HepG2 (cell line): ENCODE data around the gene ZNF684. TPM values are rescaled to one million over a fixed set of nuclear protein-coding genes. Genes with fewer than 3 reads are reported as not detected.

Experiments used
- CEBPG ChIP-seq: IDR thresholded peaks from 2 replicates; pipeline ENCODE4 v1.6.1; 2016
- CENPT ChIP-seq: sonication (generic); formaldehyde crosslinking; IDR thresholded peaks from 2 replicates; pipeline ENCODE4 v1.8.0; 2022; ENCODE audit warnings: low read depth, mild to moderate bottlenecking, moderate library complexity, missing genetic modification reagents
- ELF4 ChIP-seq: sonication (generic); formaldehyde crosslinking; IDR thresholded peaks from 2 replicates; pipeline ENCODE4 v1.5.0; 2020; ENCODE audit warnings: missing genetic modification reagents, mild to moderate bottlenecking, moderate library complexity, borderline replicate concordance
- EP300 ChIP-seq, 3 experiments: sonication (generic) in 1 of 3; formaldehyde crosslinking in 1 of 3; IDR thresholded peaks; 2 replicates each; pipeline versions ENCODE4 v1.5.1 to v1.6.1; 2011 to 2020; ENCODE audit warnings: low read depth in 2 of 3, low read length in 2 of 3, borderline replicate concordance in 1 of 3, improper control_type of control experiment in 1 of 3, mild to moderate bottlenecking in 1 of 3, missing genetic modification reagents in 1 of 3, moderate library complexity in 1 of 3
- HNRNPK ChIP-seq: fragments of 200-400 bp; formaldehyde crosslinking; IDR thresholded peaks from 2 replicates; pipeline ENCODE4 v1.6.1; 2018; ENCODE audit warnings: low read length, low read depth, moderate library complexity, mild to moderate bottlenecking; ENCODE audit not compliant: poor library complexity, severe bottlenecking
- HOMEZ ChIP-seq: IDR thresholded peaks from 2 replicates; pipeline ENCODE4 v1.6.1; 2016; ENCODE audit warnings: low read depth
- KDM5B ChIP-seq: sonication (generic); formaldehyde crosslinking; IDR thresholded peaks from 2 replicates; pipeline ENCODE4 v1.4.0; 2020; ENCODE audit warnings: missing genetic modification reagents, mild to moderate bottlenecking, borderline replicate concordance
- POLR2G ChIP-seq: fragments of 200-400 bp; formaldehyde crosslinking; IDR thresholded peaks from 2 replicates; pipeline ENCODE4 v1.6.1; 2018; ENCODE audit warnings: mild to moderate bottlenecking, low read depth, low read length, moderate library complexity
- RBFOX2 ChIP-seq: fragments of 200-400 bp; formaldehyde crosslinking; IDR thresholded peaks from 2 replicates; pipeline ENCODE4 v1.6.1; 2017; ENCODE audit warnings: low read depth, mild to moderate bottlenecking, low read length
- RCOR2 ChIP-seq: IDR thresholded peaks from 2 replicates; pipeline ENCODE4 v1.6.1; 2016; ENCODE audit warnings: missing biosample characterization, missing genetic modification reagents
- SMARCE1 ChIP-seq: fragments of 450-650 bp; IDR thresholded peaks from 2 replicates; pipeline ENCODE4 v1.6.1; 2017; ENCODE audit warnings: borderline replicate concordance
- SNRNP70 ChIP-seq: fragments of 200-400 bp; formaldehyde crosslinking; IDR thresholded peaks from 2 replicates; pipeline ENCODE4 v1.6.1; 2017; ENCODE audit warnings: mild to moderate bottlenecking, low read depth, low read length, moderate library complexity
- TOPORS ChIP-seq: sonication (generic); formaldehyde crosslinking; IDR thresholded peaks from 2 replicates; pipeline ENCODE4 v1.8.0; 2023; ENCODE audit warnings: mild to moderate bottlenecking, missing genetic modification reagents
- WIZ ChIP-seq: sonication (generic); formaldehyde crosslinking; IDR thresholded peaks from 2 replicates; pipeline ENCODE4 v1.5.1; 2020; ENCODE audit warnings: mild to moderate bottlenecking, missing genetic modification reagents
- YY1 ChIP-seq: IDR thresholded peaks from 2 replicates; pipeline ENCODE4 v1.6.1; 2011; ENCODE audit warnings: low read length, low read depth, moderate library complexity, mild to moderate bottlenecking; ENCODE audit not compliant: insufficient read depth, insufficient replicate concordance
- ZBTB7A ChIP-seq: sonication (generic); formaldehyde crosslinking; IDR thresholded peaks from 2 replicates; pipeline ENCODE4 v1.8.0; 2022; ENCODE audit warnings: mild to moderate bottlenecking, missing genetic modification reagents
- ZEB1 ChIP-seq: IDR thresholded peaks from 2 replicates; pipeline ENCODE4 v1.6.1; 2012; ENCODE audit warnings: mild to moderate bottlenecking, low read depth, inconsistent platforms; ENCODE audit not compliant: insufficient replicate concordance
- ZNF263 ChIP-seq: sonication (generic); formaldehyde crosslinking; IDR thresholded peaks from 2 replicates; pipeline ENCODE4 v1.4.0; 2020; ENCODE audit warnings: missing genetic modification reagents
- ZNF510 ChIP-seq: sonication (generic); formaldehyde crosslinking; IDR thresholded peaks from 2 replicates; pipeline ENCODE4 v1.4.0; 2020; ENCODE audit warnings: low read depth, mild to moderate bottlenecking, missing genetic modification reagents
- ZNF512B ChIP-seq: sonication (generic); formaldehyde crosslinking; IDR thresholded peaks from 2 replicates; pipeline ENCODE4 v1.5.1; 2020; ENCODE audit warnings: missing genetic modification reagents, mild to moderate bottlenecking, borderline replicate concordance
- ZNF543 ChIP-seq: sonication (generic); formaldehyde crosslinking; IDR thresholded peaks from 2 replicates; pipeline ENCODE4 v1.4.0; 2020; ENCODE audit warnings: mild to moderate bottlenecking, missing genetic modification reagents
- ZNF644 ChIP-seq: IDR thresholded peaks from 2 replicates; pipeline ENCODE4 v1.6.1; 2016; ENCODE audit warnings: low read depth
- ZNF670 ChIP-seq: sonication (generic); formaldehyde crosslinking; IDR thresholded peaks from 2 replicates; pipeline ENCODE4 v1.8.0; 2022; ENCODE audit warnings: mild to moderate bottlenecking, missing genetic modification reagents, borderline replicate concordance
- ZNF678 ChIP-seq: sonication (generic); formaldehyde crosslinking; IDR thresholded peaks from 2 replicates; pipeline ENCODE4 v1.4.0; 2020; ENCODE audit warnings: mild to moderate bottlenecking, missing genetic modification reagents
- ZNF740 ChIP-seq: sonication (generic); formaldehyde crosslinking; IDR thresholded peaks from 2 replicates; pipeline ENCODE4 v1.4.0; 2020; ENCODE audit warnings: missing genetic modification reagents
- ZNF775 ChIP-seq: sonication (generic); formaldehyde crosslinking; IDR thresholded peaks from 2 replicates; pipeline ENCODE4 v1.4.0; 2020; ENCODE audit warnings: missing genetic modification reagents, mild to moderate bottlenecking, moderate library complexity, borderline replicate concordance
- ZNF879 ChIP-seq: sonication (generic); formaldehyde crosslinking; IDR thresholded peaks from 2 replicates; pipeline ENCODE4 v1.8.1; 2023; ENCODE audit warnings: missing genetic modification reagents
- polyA plus RNA-seq, 8 experiments: library from polyadenylated mRNA; depleted of rRNA in 3 of 8; stranded (reverse) in 7 of 8; unstranded in 1 of 8; fragments of >200 nt; fragmentation: Illumina TruSeq in 4 of 8; extraction: Trizol in 4 of 8; gene quantifications; 2 replicates each; pipeline versions ENCODE4 v1.2.1 to v1.2.3, GENCODE V29; 2011 to 2016; ENCODE audit warnings: low read depth in 4 of 8, missing spikeins in 1 of 8, mixed read lengths in 1 of 8; ENCODE audit not compliant: insufficient read depth in 1 of 8
- total RNA-seq, 5 experiments: library from RNA; depleted of rRNA; stranded (reverse); fragments of >200 nt; fragmentation: Illumina TruSeq; extraction: Trizol; gene quantifications; 2 replicates each; pipeline ENCODE4 v1.2.3, GENCODE V29; 2016; ENCODE audit warnings: low read depth in 1 of 5

Gene ZNF684
- total and polyA plus RNA-seq, 2 of the 13 experiments (the other 11 are each of a cell fraction or from before 2014, with no cell fraction given) = 6.5 to 15.2 TPM

- no peak for TF ChIP-seq ZNF512B (CRISPR knock-in tag)
- TF ChIP-seq ZNF678 (CRISPR knock-in tag) = no peak
- TF ChIP-seq HOMEZ (CRISPR knock-in tag) = no peak
- 0 out of 2 replicates have a peak, but pooled peaks have one; percentile 25 for TF ChIP-seq CEBPG (CRISPR knock-in tag)
- no peak for TF ChIP-seq ZNF263 (CRISPR knock-in tag)
- TF ChIP-seq SNRNP70 = no peak
- TF ChIP-seq ZNF510 (CRISPR knock-in tag) = no peak
- TF ChIP-seq ZBTB7A (CRISPR knock-in tag) = no peak
- no peak for TF ChIP-seq TOPORS
- no peak for TF ChIP-seq ZNF670 (CRISPR knock-in tag)
- no peak for TF ChIP-seq HNRNPK
- no peak for TF ChIP-seq ZEB1
- TF ChIP-seq YY1 = peak; percentile 23
- TF ChIP-seq ZNF879 (CRISPR knock-in tag) = no peak
- TF ChIP-seq RBFOX2 = no peak
- TF ChIP-seq CENPT (CRISPR knock-in tag) = no peak
- no peak for TF ChIP-seq ZNF775
- TF ChIP-seq KDM5B (CRISPR knock-in tag) = no peak
- no peak for TF ChIP-seq ZNF543 (CRISPR knock-in tag)
- TF ChIP-seq ZNF644 (CRISPR knock-in tag) = peak; percentile 62; the same call in 1 of the 2 replicates
- no peak for TF ChIP-seq ZNF740 (CRISPR knock-in tag)
- TF ChIP-seq SMARCE1 = no peak
- TF ChIP-seq WIZ (CRISPR knock-in tag) = no peak
- no peak for TF ChIP-seq EP300 (IDR thresholded peaks at IDR 0.05; ENCODE audit: low read depth in 2 of 2, low read length in 2 of 2)
- TF ChIP-seq EP300 (CRISPR knock-in tag; IDR thresholded peaks at IDR 0.05; ENCODE audit: borderline replicate concordance) = 0 out of 2 replicates have a peak, but pooled peaks have one; percentile 12
- TF ChIP-seq POLR2G = no peak
- no peak for TF ChIP-seq RCOR2 (CRISPR knock-in tag)
- no peak for TF ChIP-seq ELF4 (CRISPR knock-in tag)
Observed at GRCh38 chr1:40530735-40531380, 579 bp upstream of the ZNF684 start (continued).
